Measurements from ENCODE around the gene RNASE8. TPM values are rescaled to one million over a fixed set of nuclear protein-coding genes. Genes with fewer than 3 reads are reported as not detected.

RNASE8 gene
- total RNA-seq, 1 experiment from 2014 or later, result not detected

DNA sequence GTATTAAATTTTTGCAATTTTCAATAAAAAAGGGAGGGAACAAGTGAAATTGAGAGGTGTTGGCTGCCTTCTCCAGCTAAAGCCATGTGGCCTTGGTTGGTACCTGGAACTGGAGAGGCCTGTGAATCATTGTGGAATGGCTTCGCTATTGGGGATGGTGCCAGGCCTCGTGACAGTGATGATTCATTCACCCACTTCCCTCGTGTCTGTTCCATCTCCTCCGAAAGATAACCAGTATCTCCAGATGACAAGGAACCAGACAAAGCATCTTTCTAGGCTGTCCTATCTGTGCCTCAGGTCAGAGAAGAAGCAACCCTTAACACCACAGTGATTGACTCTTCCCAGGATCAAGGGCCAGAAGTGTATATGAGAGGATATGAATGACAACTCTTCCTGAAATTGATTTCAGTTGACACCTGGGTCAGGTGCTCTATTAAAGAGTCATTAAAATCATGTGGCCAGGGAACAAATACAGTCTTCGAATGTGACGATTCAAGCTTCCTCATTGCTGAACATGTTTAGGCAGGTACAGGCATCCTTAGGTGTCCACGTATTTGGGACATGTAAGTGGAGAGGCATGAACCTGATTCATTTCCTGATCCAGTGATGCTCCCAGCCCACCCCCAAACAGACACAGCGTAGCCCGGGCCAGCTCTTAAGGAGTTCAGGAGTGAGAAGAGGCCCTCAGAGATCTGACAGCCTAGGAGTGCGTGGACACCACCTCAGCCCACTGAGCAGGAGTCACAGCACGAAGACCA is 15.8 kb upstream of the RNASE8 start, which contains the start of gene RNASE7:
TSS of gene RNASE7 (plus strand) at position 687 of the 758 bp plus-strand sequence. CDS start 631 bp downstream, outside the sequence.
- intact Hi-C loops (cut with micrococcal nuclease; ENCODE audit: unreplicated experiment) (loop anchor here (2.0 kb wide), 1 partner anchor 27 kb away; no protein-coding TSS in a partner anchor), in situ Hi-C loops (cut with HindIII; ENCODE audit: low pct_unique_long_range_greater_than_20kb, low sequenced_read_pairs) (no loop called here)
- Histone ChIP-seq H3K27ac (ENCODE audit: low read length) (no peak within 1 kb of the TSS), H3K4me3 (ENCODE audit: low read depth in 2 of 2, low read length in 2 of 2) (no peak within 1 kb of the TSS), H3K4me1 (ENCODE audit: control insufficient read depth, insufficient read depth, low read length) (no peaks in the 10 kb centered on the region), H3K27me3 (ENCODE audit: control insufficient read depth, insufficient read depth, low read length) (peaks cover 2% of the 10 kb centered on the region), H3K36me3 (ENCODE audit: control insufficient read depth, insufficient read depth, low read length) (no peaks in the 10 kb centered on the region), H3K9me3 (ENCODE audit: control insufficient read depth, insufficient read depth, low read depth, low read length) (no peaks in the 10 kb centered on the region)
- ChIA-PET POLR2A (no interaction called here), CTCF (no interaction called here)
- no peak for TF ChIP-seq POLR2AphosphoS5 (IDR thresholded peaks at IDR 0.05; ENCODE audit: low read depth, low read length)
- TF ChIP-seq TCF7L2 (IDR thresholded peaks at IDR 0.05; ENCODE audit: low read depth, low read length), result no peak
- TF ChIP-seq, protein P1, sequence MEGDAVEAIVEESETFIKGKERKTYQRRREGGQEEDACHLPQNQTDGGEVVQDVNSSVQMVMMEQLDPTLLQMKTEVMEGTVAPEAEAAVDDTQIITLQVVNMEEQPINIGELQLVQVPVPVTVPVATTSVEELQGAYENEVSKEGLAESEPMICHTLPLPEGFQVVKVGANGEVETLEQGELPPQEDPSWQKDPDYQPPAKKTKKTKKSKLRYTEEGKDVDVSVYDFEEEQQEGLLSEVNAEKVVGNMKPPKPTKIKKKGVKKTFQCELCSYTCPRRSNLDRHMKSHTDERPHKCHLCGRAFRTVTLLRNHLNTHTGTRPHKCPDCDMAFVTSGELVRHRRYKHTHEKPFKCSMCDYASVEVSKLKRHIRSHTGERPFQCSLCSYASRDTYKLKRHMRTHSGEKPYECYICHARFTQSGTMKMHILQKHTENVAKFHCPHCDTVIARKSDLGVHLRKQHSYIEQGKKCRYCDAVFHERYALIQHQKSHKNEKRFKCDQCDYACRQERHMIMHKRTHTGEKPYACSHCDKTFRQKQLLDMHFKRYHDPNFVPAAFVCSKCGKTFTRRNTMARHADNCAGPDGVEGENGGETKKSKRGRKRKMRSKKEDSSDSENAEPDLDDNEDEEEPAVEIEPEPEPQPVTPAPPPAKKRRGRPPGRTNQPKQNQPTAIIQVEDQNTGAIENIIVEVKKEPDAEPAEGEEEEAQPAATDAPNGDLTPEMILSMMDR (IDR thresholded peaks at IDR 0.05), result no peak
- no peak for TF ChIP-seq SIN3A (IDR thresholded peaks at IDR 0.05; ENCODE audit: borderline replicate concordance, insufficient read depth, low read depth, low read length)
- TF ChIP-seq, protein P2, sequence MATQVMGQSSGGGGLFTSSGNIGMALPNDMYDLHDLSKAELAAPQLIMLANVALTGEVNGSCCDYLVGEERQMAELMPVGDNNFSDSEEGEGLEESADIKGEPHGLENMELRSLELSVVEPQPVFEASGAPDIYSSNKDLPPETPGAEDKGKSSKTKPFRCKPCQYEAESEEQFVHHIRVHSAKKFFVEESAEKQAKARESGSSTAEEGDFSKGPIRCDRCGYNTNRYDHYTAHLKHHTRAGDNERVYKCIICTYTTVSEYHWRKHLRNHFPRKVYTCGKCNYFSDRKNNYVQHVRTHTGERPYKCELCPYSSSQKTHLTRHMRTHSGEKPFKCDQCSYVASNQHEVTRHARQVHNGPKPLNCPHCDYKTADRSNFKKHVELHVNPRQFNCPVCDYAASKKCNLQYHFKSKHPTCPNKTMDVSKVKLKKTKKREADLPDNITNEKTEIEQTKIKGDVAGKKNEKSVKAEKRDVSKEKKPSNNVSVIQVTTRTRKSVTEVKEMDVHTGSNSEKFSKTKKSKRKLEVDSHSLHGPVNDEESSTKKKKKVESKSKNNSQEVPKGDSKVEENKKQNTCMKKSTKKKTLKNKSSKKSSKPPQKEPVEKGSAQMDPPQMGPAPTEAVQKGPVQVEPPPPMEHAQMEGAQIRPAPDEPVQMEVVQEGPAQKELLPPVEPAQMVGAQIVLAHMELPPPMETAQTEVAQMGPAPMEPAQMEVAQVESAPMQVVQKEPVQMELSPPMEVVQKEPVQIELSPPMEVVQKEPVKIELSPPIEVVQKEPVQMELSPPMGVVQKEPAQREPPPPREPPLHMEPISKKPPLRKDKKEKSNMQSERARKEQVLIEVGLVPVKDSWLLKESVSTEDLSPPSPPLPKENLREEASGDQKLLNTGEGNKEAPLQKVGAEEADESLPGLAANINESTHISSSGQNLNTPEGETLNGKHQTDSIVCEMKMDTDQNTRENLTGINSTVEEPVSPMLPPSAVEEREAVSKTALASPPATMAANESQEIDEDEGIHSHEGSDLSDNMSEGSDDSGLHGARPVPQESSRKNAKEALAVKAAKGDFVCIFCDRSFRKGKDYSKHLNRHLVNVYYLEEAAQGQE (IDR thresholded peaks at IDR 0.05; ENCODE audit: insufficient read depth in 1 of 2, low read depth in 2 of 2, low read length in 1 of 2), result no peak
- ATAC-seq, result no peak
- BruUV-seq (replicated peaks), result no TSS peak
- DNase-seq (ENCODE audit: low read depth, low spot score), result no peak

DNA sequence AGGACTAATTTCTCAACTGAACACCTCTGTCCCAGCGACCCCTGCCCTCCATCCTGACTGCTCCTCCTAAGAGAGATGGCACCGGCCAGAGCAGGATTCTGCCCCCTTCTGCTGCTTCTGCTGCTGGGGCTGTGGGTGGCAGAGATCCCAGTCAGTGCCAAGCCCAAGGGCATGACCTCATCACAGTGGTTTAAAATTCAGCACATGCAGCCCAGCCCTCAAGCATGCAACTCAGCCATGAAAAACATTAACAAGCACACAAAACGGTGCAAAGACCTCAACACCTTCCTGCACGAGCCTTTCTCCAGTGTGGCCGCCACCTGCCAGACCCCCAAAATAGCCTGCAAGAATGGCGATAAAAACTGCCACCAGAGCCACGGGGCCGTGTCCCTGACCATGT is 14.7 kb upstream of the RNASE8 start:
- peaks cover 2% of the 10 kb centered on the region for H3K27me3 ChIP-seq (ENCODE audit: control insufficient read depth, insufficient read depth, low read length)
- intact Hi-C loops (cut with micrococcal nuclease; ENCODE audit: unreplicated experiment) (no loop called here), in situ Hi-C loops (cut with HindIII; ENCODE audit: low pct_unique_long_range_greater_than_20kb, low sequenced_read_pairs) (no loop called here)
- BruUV-seq (replicated peaks), result no TSS peak
- ChIA-PET CTCF (interaction anchor here (1.2 kb wide), 1 partner anchor 28 kb away, joined by 5 read pairs; no protein-coding TSS in a partner anchor), POLR2A (no interaction called here)
- no peak overlapping the region for H3K4me3 ChIP-seq (ENCODE audit: low read depth in 2 of 2, low read length in 2 of 2)
- no peak for ATAC-seq
- H3K36me3 ChIP-seq (ENCODE audit: control insufficient read depth, insufficient read depth, low read length), result no peaks in the 10 kb centered on the region
- no peak for TF ChIP-seq TCF7L2 (IDR thresholded peaks at IDR 0.05; ENCODE audit: low read depth, low read length)
- TF ChIP-seq, protein P1 (IDR thresholded peaks at IDR 0.05), result no peak
- TF ChIP-seq SIN3A (IDR thresholded peaks at IDR 0.05; ENCODE audit: borderline replicate concordance, insufficient read depth, low read depth, low read length), result no peak
- TF ChIP-seq, protein P2 (IDR thresholded peaks at IDR 0.05; ENCODE audit: insufficient read depth in 1 of 2, low read depth in 2 of 2, low read length in 1 of 2), result no peak
- no peak for TF ChIP-seq POLR2AphosphoS5 (IDR thresholded peaks at IDR 0.05; ENCODE audit: low read depth, low read length)
- DNase-seq (ENCODE audit: low read depth, low spot score), result no peak
- no peaks in the 10 kb centered on the region for H3K4me1 ChIP-seq (ENCODE audit: control insufficient read depth, insufficient read depth, low read length)
- no peaks in the 10 kb centered on the region for H3K9me3 ChIP-seq (ENCODE audit: control insufficient read depth, insufficient read depth, low read depth, low read length)
- no peak overlapping the region for H3K27ac ChIP-seq (ENCODE audit: low read length)

All from Panc1 (cell line).